Inflammatory macrophage treated with lipopolysaccharide for 1 hour (primary cell): Measurements from ENCODE around the gene CEP57L1.
A peak's percentile ranks its signal among the peaks of the same experiment; 100 is the strongest.

Experiments
- DNase-seq, 2 donors: peaks; one replicate each; pipeline ENCODE4 v3.0.0-alpha.2; 2020 to 2022

The CEP57L1 gene

GRCh38 chr6:109095036-109095834, at the start of gene CEP57L1:
CEP57L1 (plus strand) TSS chr6:109095507; CDS start chr6:109145222, 49,715 bp downstream.
- DNase-seq: peak; percentile 90 to 96

GRCh38 chr6:109048176-109048575, 47.1 kb upstream of the CEP57L1 start:
- no peak for DNase-seq

- DNase-seq: no peak
These were observed 46.5 kb upstream of the CEP57L1 start for GRCh38 chr6:109048670-109049415.

DNA sequence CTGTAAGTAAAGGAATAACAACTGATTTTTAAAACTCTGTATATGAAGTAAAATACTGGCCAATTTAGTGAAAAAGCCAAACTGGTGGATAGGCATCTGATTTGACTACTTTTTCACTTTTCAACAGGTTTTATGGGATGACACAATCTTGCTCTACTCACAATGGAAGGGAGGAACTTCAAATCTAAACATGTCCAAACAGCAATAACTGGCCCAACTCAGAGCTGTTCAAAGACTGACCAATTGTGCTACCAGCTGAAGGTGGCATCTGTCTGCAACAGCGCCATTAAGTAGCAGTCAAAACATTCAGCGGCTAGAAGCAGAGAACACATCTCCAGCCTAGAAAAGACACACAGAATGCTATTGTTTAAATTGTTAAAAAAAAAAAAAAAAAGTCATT, 45.3 kb upstream of the CEP57L1 start:
- peak in 1 of 2 donors; percentile 16 for DNase-seq

GRCh38 chr6:109050447-109051102, 44.7 kb upstream of the CEP57L1 start:
- no peak for DNase-seq

- DNase-seq: no peak
These were observed 43.8 kb upstream of the CEP57L1 start for GRCh38 chr6:109051301-109052017.

DNA sequence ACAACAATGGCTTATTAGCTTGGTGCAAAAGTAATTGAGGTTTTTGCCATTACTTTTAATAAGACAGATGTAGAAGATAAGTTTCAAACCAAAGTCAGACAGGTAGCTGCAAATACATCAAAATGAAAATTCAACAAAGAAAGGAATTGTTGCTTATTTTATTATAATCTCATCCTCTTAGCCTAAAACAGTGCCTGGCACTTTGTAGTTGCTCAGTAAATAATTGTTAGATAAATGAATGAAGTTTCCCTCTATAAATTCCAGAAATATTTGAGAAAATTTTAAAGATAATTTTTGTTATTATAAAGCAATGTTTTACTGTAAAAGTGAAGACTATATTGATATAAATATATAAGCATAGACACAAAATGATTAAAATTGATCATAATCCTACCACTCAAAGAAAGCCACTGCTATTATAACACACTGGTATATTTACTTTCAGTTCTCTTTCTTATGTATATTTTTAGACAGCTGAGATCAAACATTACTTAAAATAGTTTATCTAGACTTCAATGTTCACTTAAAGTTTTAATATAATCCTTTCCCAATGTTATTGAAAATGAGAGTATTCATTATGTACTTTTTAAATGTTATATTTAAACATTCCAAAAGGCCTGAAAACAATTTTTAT, 43.2 kb upstream of the CEP57L1 start:
- no peak for DNase-seq

- DNase-seq: no peak
These were observed 42.5 kb upstream of the CEP57L1 start for GRCh38 chr6:109052852-109053251.

DNA sequence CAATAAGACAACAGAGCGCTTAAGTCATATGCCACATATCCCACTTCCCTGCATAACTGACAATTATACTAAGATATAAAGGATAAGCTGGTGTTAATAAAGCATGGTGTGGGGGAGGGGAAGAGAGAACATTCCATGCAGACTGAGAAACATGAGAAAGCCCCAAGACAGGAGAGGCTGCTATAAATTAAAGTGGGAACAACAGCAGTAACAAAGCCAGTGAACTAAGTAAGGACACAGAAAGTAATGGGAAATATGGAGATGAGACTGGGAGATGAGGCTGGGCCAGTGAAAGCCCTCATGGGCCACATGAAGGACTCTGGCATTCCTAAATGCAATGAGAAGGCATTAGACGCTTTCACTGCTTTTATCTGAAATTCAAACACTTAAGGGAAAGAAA, 42.0 kb upstream of the CEP57L1 start:
- no peak for DNase-seq

DNA sequence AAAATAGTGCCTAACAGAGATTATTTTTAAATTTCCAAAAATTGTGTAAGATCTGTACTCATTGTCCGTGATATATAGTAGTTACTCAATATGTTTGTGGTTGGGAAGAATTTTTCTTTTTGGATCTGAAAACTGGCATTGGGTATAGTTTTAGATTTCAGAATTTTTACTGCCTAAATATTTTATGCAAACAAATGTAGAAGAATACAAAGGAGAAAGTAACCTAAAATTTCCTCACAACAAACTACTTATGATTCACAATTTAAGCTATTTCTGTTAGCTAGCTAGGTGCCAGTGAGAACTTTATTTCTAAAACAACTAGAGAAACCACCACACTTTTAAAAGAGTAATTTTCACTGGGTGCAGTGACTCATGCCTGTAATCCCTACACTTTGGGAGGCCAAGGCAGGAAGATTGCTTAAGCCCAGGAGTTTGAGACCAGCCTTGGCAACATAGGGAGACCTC, 39.5 kb upstream of the CEP57L1 start:
- DNase-seq: no peak

GRCh38 chr6:109056661-109057060, 38.6 kb upstream of the CEP57L1 start:
- no peak for DNase-seq

DNA sequence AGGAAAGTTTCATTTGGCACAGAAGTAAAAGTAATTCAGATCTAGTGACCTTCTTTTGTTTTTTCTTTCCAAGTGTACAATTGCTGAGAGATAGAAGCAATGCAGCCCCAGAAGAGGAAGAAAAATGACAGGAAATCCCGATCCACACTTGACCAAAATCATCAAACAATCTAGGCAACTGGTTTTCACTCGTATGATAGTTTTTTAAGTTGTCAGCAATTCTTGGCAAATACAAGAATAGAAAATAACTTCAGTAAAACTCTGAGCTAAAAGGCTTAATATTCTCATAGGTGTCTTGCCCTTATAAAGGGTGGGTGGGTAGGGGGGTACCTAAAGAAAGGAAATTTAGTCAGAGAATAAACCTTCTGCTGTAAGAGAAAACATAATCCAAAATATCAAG, 36.7 kb upstream of the CEP57L1 start:
- no peak for DNase-seq

GRCh38 chr6:109059153-109059552, 36.2 kb upstream of the CEP57L1 start:
- DNase-seq: peak; percentile 61 to 84

- DNase-seq: peak; percentile 75 to 82
These were observed 35.7 kb upstream of the CEP57L1 start for GRCh38 chr6:109059571-109060021.

DNA sequence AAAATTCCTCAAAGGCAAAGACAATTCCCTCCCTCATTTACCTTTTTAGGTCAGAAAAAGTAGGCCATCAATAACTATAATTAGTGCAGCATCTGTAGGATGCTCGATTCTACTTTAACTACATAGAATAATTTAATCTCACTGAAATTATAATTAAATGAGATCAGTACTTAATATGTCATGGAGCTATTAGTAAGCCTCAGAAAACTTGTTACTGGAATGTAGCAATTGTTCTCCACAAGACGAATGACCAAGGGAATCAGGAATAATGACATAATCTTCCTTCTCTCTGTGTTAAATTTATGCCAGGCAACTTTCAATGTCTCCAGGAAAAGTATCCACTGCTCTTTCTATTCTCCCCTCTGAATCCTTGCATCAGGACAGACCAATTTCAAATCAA, 34.7 kb upstream of the CEP57L1 start:
- DNase-seq: peak in 1 of 2 donors; percentile 49

DNA sequence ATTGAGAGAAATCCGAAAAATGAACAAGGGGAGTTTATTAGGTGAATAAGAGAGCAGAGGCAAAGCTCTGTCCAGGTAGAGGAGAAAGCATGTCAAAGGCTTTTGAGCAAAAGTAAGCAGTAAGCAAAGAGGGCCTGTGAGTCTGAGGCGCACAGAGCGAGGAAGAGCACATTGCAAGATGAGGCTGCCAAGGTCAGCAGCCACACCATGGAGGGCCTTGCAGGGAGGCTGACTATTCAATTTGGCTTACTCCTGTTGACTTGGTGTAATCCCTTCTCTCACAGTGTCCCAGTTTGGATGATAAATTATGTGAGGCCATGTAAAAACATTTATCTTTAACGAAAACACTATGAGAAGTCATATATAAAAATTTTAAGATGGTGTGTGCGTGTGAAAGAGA, 33.1 kb upstream of the CEP57L1 start:
- no peak for DNase-seq

DNA sequence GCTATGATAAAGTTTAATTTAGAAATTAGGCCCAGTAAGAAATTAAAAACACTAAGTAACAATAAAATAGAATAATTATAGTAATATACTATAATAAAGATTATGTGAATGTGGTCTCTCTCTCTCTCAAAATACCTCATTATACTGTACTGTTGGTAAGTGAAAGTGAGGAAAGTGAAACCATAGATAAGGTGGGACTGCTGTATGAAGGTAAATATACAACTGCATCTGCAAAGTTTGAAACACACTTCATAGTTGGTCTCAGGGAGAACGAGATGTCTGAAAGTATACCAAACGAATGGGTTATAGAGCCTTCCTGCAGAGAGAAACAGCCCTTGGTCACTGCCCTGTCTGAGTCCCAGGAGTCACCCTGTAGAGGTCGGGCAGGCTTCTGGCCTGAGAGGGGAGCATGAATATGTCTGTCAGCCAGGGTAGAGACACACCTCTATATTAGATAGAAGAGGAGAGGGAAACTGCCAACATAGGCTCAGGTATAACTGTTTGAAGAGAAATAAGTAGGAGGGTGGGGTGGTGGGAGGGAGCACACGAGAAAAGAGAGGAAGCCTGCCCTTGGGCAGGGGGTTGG, 32.4 kb upstream of the CEP57L1 start:
- no peak for DNase-seq

DNA sequence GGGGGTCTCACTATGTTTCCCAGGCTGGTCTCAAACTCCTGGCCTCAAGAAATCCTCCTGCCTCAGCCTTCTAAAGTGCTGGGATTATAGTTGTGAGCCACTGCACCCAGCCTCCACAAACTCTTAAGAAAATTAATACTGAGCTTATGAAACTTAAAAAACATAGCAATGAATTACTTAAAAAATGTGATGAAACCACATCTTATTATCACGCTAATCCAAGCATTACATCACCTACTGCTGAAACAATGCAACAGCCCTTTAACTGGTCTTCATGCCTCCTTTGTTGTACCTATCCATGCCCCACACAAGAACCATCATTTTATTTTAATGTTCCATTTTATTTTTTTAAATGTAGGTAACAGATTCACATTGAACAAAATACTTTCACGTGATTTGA, 25.6 kb upstream of the CEP57L1 start:
- DNase-seq: peak; percentile 49 to 62

GRCh38 chr6:109071125-109071917, 24.0 kb upstream of the CEP57L1 start:
- DNase-seq: no peak

DNA sequence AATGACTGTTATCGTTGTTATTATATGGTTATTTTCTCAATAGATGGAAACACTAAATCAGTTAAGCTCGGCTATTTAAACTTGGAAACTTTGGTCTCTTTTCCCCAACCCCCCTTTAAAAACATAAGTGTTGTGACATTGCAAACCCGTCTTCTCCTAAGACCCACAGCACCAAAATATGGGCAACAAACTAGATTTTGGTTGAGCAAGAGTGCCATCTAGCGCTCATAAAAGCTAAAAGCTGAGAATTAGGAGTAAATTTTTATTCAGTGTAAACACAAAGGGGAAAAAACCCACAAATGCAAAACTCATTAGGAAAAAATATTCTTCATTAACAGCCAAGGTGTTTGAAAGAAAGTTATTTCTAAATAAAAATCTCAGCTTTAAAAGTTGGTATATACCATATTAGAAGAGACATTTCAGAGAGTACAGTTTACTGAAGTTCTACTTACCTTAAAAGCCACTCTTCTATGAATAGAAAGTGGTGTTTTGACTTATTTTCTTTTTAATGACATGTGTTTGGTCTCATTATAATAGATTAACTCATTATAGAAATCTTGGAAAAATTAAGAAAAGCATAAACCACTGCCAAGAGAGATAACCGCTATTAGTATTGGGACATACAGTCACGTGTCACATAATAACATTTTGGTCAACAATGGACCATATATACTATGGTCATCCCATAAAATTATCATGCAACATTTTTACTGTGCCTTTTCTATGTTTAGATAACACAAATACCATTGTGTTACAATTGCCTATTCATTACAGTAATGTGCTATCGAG, 21.8 kb upstream of the CEP57L1 start:
- peak; percentile 51 to 92 for DNase-seq
